Measurements from ENCODE around the gene ACYP1. TPM values are rescaled to one million over a fixed set of nuclear protein-coding genes. Genes with fewer than 3 reads are reported as not detected.

The ACYP1 gene
- polyA plus RNA-seq, 3 donors: 2.8 to 11.8 (median 4.3) TPM

DNA sequence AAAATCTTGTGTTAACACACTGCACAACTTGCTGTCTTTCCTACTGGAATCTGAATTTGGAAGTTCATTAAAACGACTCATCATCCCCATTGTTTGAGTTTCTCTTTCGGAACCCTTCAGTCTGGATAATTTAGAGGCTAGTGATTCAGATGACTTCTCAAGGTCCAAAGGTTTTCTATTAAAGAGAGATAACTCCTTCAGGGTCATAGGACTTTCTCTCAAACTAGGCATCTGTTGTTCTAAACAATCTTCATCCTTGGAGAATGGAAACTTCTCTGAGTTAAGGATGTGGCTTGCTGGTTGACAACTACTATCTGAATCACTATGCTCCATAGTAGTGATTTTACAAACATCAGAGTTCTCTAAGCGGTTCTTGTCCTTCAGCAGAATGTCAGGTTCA, 16.9 kb downstream of the ACYP1 start:
- Mint-ChIP-seq H3K9me3 (no peaks in the 10 kb centered on the region), H3K4me1 (peaks cover 36% of the 10 kb centered on the region), H3K27me3 (ENCODE audit: low read depth in 3 of 3) (no peaks in the 10 kb centered on the region), H3K27ac (no peak overlapping the region), H3K4me3 (no peak overlapping the region), H3K36me3 (peaks cover 17 to 23% of the 10 kb centered on the region in 2 donors)
- Histone ChIP-seq H3K4me3 (replicated peaks in 1 of 3; ENCODE audit: low read depth in 2 of 3, low read length in 3 of 3) (no peak overlapping the region), H3K9ac (ENCODE audit: insufficient read depth, low read length, poor library complexity, severe bottlenecking) (no peak overlapping the region), H3K9me3 (replicated peaks in 1 of 2; ENCODE audit: control insufficient read depth in 1 of 2, insufficient read depth in 1 of 2, low read length in 2 of 2) (no peaks in the 10 kb centered on the region), H3K36me3 (replicated peaks in 1 of 2; ENCODE audit: control insufficient read depth in 1 of 2, insufficient read depth in 2 of 2, low read length in 2 of 2) (peaks cover 10 to 16% of the 10 kb centered on the region in 2 donors), H3K4me1 (ENCODE audit: control insufficient read depth in 1 of 2, insufficient read depth in 2 of 2, low read length in 2 of 2) (peaks cover 29 to 33% of the 10 kb centered on the region in 2 donors), H3K27ac (ENCODE audit: low read depth in 1 of 2, low read length in 2 of 2) (no peak overlapping the region), H4K20me1 (ENCODE audit: insufficient read depth, low read length) (no peaks in the 10 kb centered on the region), H3K27me3 (ENCODE audit: control insufficient read depth in 2 of 2, insufficient read depth in 2 of 2, low read length in 2 of 2) (no peaks in the 10 kb centered on the region), H2AFZ (ENCODE audit: insufficient read depth, low read depth, low read length, poor library complexity, severe bottlenecking) (no peak overlapping the region), H3K4me2 (replicated peaks; ENCODE audit: extremely low read depth, low read length, poor library complexity, severe bottlenecking) (no peak overlapping the region), H3K79me2 (ENCODE audit: insufficient read depth, low read length) (peaks cover 20% of the 10 kb centered on the region)
- no peak for DNase-seq
- 100% methylated on average over 1 of the region's 3 CpGs for WGBS (ENCODE audit: insufficient coverage)
- intact Hi-C loops (cut with micrococcal nuclease): no loop called here
- TF ChIP-seq, protein P1, sequence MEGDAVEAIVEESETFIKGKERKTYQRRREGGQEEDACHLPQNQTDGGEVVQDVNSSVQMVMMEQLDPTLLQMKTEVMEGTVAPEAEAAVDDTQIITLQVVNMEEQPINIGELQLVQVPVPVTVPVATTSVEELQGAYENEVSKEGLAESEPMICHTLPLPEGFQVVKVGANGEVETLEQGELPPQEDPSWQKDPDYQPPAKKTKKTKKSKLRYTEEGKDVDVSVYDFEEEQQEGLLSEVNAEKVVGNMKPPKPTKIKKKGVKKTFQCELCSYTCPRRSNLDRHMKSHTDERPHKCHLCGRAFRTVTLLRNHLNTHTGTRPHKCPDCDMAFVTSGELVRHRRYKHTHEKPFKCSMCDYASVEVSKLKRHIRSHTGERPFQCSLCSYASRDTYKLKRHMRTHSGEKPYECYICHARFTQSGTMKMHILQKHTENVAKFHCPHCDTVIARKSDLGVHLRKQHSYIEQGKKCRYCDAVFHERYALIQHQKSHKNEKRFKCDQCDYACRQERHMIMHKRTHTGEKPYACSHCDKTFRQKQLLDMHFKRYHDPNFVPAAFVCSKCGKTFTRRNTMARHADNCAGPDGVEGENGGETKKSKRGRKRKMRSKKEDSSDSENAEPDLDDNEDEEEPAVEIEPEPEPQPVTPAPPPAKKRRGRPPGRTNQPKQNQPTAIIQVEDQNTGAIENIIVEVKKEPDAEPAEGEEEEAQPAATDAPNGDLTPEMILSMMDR (IDR thresholded peaks at IDR 0.05): no peak

DNA sequence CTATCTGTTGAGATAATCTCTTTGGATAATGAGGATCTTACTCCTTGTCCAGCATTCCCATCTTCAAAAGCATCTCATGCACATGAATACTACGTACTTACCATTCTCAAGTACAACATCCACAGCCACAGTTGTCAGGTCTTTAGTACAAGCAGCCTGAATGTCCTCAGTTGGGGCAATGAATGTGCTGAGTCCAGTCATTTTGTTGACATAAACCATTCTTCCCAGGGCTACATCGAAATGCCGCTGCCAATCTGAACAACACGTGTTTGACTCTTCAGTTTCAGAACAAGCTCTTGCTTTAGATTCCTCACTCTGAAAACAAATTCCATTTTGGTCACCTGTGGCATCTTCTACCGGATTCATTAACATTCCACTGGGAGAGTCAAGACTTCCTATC, 17.5 kb downstream of the ACYP1 start:
- H3K36me3 ChIP-seq (replicated peaks in 1 of 2; ENCODE audit: control insufficient read depth in 1 of 2, insufficient read depth in 2 of 2, low read length in 2 of 2): peaks cover 17 to 22% of the 10 kb centered on the region in 2 donors
- Mint-ChIP-seq H3K27ac (no peak overlapping the region), H3K27me3 (ENCODE audit: low read depth in 3 of 3) (no peaks in the 10 kb centered on the region), H3K36me3 (peaks cover 23 to 26% of the 10 kb centered on the region in 2 donors), H3K9me3 (no peaks in the 10 kb centered on the region), H3K4me1 (peaks cover 33% of the 10 kb centered on the region), H3K4me3 (no peak overlapping the region)
- H3K4me1 ChIP-seq (ENCODE audit: control insufficient read depth in 1 of 2, insufficient read depth in 2 of 2, low read length in 2 of 2): peaks cover 24 to 28% of the 10 kb centered on the region in 2 donors
- H3K79me2 ChIP-seq (ENCODE audit: insufficient read depth, low read length): peaks cover 20% of the 10 kb centered on the region
- WGBS (ENCODE audit: insufficient coverage): 100% methylated on average over 4 of the region's 5 CpGs
- H3K9me3 ChIP-seq (replicated peaks in 1 of 2; ENCODE audit: control insufficient read depth in 1 of 2, insufficient read depth in 1 of 2, low read length in 2 of 2): no peaks in the 10 kb centered on the region
- no peak overlapping the region for H3K27ac ChIP-seq (ENCODE audit: low read depth in 1 of 2, low read length in 2 of 2)
- H3K9ac ChIP-seq (ENCODE audit: insufficient read depth, low read length, poor library complexity, severe bottlenecking): no peak overlapping the region
- H3K27me3 ChIP-seq (ENCODE audit: control insufficient read depth in 2 of 2, insufficient read depth in 2 of 2, low read length in 2 of 2): no peaks in the 10 kb centered on the region
- intact Hi-C loops (cut with micrococcal nuclease): no loop called here
- DNase-seq: no peak
- TF ChIP-seq, protein P1 (IDR thresholded peaks at IDR 0.05): no peak
- H2AFZ ChIP-seq (ENCODE audit: insufficient read depth, low read depth, low read length, poor library complexity, severe bottlenecking): no peak overlapping the region
- no peaks in the 10 kb centered on the region for H4K20me1 ChIP-seq (ENCODE audit: insufficient read depth, low read length)
- H3K4me2 ChIP-seq (replicated peaks; ENCODE audit: extremely low read depth, low read length, poor library complexity, severe bottlenecking): no peak overlapping the region
- H3K4me3 ChIP-seq (replicated peaks in 1 of 3; ENCODE audit: low read depth in 2 of 3, low read length in 3 of 3): no peak overlapping the region
